Measurements from ENCODE around the gene TNFSF18.

TNFSF18 gene

DNA sequence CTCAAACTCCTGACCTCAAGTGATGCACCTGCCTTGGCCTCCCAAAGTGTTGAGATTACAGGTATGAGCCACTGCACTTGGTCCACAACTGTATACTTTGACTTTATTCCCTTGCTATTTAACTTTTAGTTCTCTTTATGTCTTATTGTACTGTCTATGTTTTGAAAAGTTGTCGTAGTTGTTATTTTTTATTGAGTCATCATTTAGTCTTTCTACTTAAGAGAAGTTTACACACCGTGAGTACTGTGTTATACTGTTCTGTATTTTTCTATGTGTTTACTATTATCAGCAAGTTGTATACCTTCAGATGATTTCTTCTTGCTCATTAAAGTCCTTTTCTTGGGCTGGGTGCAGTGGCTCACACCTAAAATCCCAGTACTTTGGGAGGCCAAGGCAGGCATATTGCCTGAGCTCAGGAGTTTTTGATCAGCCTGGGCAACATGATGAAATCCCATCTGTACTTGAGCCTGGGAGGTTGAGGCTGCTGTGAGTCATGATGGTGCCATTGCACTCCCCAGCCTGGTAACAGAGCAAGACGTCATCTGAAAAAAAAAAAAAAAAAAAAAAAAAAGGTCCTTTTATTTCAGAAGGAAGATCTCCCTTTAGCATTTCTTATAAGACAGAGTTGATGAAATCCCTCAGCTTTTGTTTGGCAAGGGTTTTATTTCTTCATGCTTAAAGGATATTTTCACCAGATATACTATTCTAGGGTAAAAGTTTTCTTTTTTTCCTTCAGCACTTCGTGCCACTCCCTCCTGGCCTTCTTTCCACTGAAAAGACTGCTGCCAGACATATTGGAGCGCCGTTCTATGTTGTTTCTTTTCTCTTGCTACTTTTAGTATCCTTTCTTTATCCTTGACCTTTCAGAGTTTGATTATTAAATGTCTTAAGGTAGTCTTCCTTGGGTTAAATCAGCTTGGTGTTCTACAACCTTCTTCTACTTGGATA, 47.6 kb downstream of the TNFSF18 start:
- TF ChIP-seq, protein P1, sequence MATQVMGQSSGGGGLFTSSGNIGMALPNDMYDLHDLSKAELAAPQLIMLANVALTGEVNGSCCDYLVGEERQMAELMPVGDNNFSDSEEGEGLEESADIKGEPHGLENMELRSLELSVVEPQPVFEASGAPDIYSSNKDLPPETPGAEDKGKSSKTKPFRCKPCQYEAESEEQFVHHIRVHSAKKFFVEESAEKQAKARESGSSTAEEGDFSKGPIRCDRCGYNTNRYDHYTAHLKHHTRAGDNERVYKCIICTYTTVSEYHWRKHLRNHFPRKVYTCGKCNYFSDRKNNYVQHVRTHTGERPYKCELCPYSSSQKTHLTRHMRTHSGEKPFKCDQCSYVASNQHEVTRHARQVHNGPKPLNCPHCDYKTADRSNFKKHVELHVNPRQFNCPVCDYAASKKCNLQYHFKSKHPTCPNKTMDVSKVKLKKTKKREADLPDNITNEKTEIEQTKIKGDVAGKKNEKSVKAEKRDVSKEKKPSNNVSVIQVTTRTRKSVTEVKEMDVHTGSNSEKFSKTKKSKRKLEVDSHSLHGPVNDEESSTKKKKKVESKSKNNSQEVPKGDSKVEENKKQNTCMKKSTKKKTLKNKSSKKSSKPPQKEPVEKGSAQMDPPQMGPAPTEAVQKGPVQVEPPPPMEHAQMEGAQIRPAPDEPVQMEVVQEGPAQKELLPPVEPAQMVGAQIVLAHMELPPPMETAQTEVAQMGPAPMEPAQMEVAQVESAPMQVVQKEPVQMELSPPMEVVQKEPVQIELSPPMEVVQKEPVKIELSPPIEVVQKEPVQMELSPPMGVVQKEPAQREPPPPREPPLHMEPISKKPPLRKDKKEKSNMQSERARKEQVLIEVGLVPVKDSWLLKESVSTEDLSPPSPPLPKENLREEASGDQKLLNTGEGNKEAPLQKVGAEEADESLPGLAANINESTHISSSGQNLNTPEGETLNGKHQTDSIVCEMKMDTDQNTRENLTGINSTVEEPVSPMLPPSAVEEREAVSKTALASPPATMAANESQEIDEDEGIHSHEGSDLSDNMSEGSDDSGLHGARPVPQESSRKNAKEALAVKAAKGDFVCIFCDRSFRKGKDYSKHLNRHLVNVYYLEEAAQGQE (IDR thresholded peaks at IDR 0.05; ENCODE audit: insufficient read depth in 1 of 2, low read depth in 2 of 2, low read length in 2 of 2), result no peak
- no peak for TF ChIP-seq SIN3A (IDR thresholded peaks at IDR 0.05; ENCODE audit: borderline replicate concordance, insufficient read depth, low read length)
- no peak for TF ChIP-seq FOXP2 (optimal IDR thresholded peaks at IDR 0.05; ENCODE audit: borderline replicate concordance, extremely low read depth, extremely low read length, insufficient read depth)
- TF ChIP-seq POLR2AphosphoS5 (IDR thresholded peaks at IDR 0.05; ENCODE audit: low read depth, low read length), result no peak
- no peak for TF ChIP-seq TAF1 (IDR thresholded peaks at IDR 0.05; ENCODE audit: borderline replicate concordance, insufficient read depth, low read length)

DNA sequence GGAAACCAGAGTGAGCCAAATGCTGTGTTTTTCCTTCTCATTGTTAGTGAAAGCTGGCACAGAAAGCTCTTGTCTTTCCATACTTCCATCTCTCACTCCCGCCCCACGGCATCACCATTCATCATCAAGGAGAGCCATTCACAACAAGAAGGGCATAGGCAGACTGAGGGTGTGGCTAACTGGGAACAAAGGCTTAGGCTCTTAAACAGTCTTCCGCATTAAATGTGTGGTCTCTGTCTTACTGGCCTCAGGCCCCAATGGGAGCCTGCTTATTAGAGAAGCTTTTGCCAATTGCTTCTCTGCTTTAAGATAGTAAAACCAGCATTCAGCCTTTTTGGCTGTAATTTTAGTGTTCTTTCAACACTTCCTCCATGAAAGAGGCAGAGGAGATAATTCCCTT, 51.4 kb downstream of the TNFSF18 start:
- TF ChIP-seq SIN3A (IDR thresholded peaks at IDR 0.05; ENCODE audit: borderline replicate concordance, insufficient read depth, low read length), result no peak
- TF ChIP-seq, protein P1 (IDR thresholded peaks at IDR 0.05; ENCODE audit: insufficient read depth in 1 of 2, low read depth in 2 of 2, low read length in 2 of 2), result no peak
- TF ChIP-seq POLR2AphosphoS5 (IDR thresholded peaks at IDR 0.05; ENCODE audit: low read depth, low read length), result no peak
- TF ChIP-seq TAF1 (IDR thresholded peaks at IDR 0.05; ENCODE audit: borderline replicate concordance, insufficient read depth, low read length), result no peak
- TF ChIP-seq FOXP2 (optimal IDR thresholded peaks at IDR 0.05; ENCODE audit: borderline replicate concordance, extremely low read depth, extremely low read length, insufficient read depth), result no peak

DNA sequence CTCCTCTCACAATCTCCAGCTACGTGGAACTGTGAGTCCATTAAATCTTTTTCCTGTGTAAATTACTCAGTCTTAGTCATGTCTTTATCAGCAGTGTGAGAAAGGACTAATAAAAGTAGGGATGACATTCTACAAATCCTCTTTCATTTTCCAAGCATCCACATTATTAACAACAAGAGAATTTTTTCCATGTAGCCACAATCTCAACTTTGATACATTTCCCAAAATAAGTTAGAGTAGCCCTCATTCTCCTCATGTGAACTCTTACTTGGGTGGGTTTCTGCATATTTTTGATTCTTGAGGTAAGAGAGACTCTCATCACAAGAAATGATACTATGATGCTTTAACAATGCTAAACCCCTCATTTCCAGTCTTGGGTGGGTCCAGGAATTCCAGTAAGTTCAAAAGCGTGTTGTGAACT, 52.8 kb downstream of the TNFSF18 start:
- TF ChIP-seq SIN3A (IDR thresholded peaks at IDR 0.05; ENCODE audit: borderline replicate concordance, insufficient read depth, low read length) (no peak), FOXP2 (optimal IDR thresholded peaks at IDR 0.05; ENCODE audit: borderline replicate concordance, extremely low read depth, extremely low read length, insufficient read depth) (no peak), TAF1 (IDR thresholded peaks at IDR 0.05; ENCODE audit: borderline replicate concordance, insufficient read depth, low read length) (no peak), POLR2AphosphoS5 (IDR thresholded peaks at IDR 0.05; ENCODE audit: low read depth, low read length) (no peak)
- TF ChIP-seq, protein P1 (IDR thresholded peaks at IDR 0.05; ENCODE audit: insufficient read depth in 1 of 2, low read depth in 2 of 2, low read length in 2 of 2), result no peak

DNA sequence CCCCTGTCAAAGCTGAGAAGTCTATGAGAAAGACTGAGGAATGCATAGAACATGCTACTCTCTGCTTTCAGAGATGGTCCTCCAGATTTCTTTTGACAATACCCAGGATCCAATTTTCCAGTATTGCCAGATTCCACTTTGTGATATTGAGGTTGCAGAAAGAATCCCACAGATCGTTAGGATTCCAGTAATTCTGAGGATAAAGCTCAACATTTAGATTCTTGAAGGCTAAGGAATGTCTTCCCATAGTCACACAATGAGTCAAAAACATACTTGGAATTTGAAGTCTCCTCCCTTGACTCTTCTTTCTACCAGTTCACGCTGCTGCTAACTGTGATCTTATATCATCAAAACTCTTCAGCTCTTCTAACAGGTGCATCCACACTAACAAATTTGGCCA, 57.1 kb downstream of the TNFSF18 start:
- TF ChIP-seq TAF1 (IDR thresholded peaks at IDR 0.05; ENCODE audit: borderline replicate concordance, insufficient read depth, low read length), result no peak
- TF ChIP-seq SIN3A (IDR thresholded peaks at IDR 0.05; ENCODE audit: borderline replicate concordance, insufficient read depth, low read length), result no peak
- TF ChIP-seq, protein P1 (IDR thresholded peaks at IDR 0.05; ENCODE audit: insufficient read depth in 1 of 2, low read depth in 2 of 2, low read length in 2 of 2), result no peak
- TF ChIP-seq POLR2AphosphoS5 (IDR thresholded peaks at IDR 0.05; ENCODE audit: low read depth, low read length), result no peak
- TF ChIP-seq FOXP2 (optimal IDR thresholded peaks at IDR 0.05; ENCODE audit: borderline replicate concordance, extremely low read depth, extremely low read length, insufficient read depth), result no peak
